ENCODE measurements around the gene PRKCI.

DNA sequence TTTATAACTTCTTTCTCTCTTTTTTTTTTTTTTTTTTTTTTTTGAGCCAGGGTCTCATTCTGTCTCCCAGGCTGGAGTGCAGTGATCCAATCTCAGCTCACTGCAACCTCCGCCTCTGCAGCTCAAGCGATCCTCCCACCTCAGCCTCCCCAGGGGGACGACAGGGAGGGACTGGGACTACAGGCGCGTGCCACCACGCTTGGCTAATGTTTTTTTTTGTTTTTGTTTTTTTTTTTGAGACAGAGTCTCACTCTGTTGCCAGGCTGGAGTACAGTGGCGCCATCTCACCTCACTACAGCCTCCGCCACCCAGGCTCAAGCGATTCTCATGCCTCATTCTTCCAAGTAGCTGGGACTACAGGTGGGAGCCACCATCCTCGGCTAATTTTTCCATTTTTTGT lies 17.7 kb upstream of the PRKCI start:
- TF ChIP-seq BHLHE40 (IDR thresholded peaks at IDR 0.05; ENCODE audit: borderline replicate concordance) (no peak), ELF4 (IDR thresholded peaks at IDR 0.05) (no peak), FOXM1 (IDR thresholded peaks at IDR 0.05; ENCODE audit: borderline replicate concordance) (no peak), FOXK2 (IDR thresholded peaks at IDR 0.05) (no peak)
